GM12872 (cell line): Measurements from ENCODE around the gene DNAJC28.

Experiments used
- TF ChIP-seq, protein P1 (sequence below): IDR thresholded peaks from 3 replicates; pipeline ENCODE4 v1.5.1; 2011; ENCODE audit warnings: low read depth, mild to moderate bottlenecking, low read length, moderate library complexity; ENCODE audit not compliant: insufficient read depth

DNAJC28 gene

DNA sequence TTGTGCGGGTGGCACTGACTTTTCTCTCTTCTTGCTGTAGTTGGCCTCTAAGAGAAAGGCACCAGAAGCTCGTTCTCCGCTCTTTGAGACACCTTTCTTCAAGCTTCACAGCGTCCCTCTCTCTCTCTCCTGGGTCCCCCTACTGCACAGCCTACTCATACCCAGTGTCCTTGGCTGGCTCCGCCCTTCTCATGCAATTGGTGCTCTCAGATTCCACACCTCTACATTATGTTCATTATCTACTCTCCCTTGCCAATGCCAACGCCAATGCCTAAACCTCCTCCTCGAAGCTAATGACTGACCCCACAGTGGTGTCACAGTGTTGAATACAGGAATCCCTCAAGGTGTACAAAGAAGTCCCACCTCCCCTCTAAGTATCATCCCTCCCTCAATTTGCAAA lies 4.8 kb upstream of the DNAJC28 start:
- TF ChIP-seq, protein P1, sequence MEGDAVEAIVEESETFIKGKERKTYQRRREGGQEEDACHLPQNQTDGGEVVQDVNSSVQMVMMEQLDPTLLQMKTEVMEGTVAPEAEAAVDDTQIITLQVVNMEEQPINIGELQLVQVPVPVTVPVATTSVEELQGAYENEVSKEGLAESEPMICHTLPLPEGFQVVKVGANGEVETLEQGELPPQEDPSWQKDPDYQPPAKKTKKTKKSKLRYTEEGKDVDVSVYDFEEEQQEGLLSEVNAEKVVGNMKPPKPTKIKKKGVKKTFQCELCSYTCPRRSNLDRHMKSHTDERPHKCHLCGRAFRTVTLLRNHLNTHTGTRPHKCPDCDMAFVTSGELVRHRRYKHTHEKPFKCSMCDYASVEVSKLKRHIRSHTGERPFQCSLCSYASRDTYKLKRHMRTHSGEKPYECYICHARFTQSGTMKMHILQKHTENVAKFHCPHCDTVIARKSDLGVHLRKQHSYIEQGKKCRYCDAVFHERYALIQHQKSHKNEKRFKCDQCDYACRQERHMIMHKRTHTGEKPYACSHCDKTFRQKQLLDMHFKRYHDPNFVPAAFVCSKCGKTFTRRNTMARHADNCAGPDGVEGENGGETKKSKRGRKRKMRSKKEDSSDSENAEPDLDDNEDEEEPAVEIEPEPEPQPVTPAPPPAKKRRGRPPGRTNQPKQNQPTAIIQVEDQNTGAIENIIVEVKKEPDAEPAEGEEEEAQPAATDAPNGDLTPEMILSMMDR = no peak

- TF ChIP-seq, protein P1 = no peak
Observed at GRCh38 chr21:33495743-33496142, 4.2 kb upstream of the DNAJC28 start.

DNA sequence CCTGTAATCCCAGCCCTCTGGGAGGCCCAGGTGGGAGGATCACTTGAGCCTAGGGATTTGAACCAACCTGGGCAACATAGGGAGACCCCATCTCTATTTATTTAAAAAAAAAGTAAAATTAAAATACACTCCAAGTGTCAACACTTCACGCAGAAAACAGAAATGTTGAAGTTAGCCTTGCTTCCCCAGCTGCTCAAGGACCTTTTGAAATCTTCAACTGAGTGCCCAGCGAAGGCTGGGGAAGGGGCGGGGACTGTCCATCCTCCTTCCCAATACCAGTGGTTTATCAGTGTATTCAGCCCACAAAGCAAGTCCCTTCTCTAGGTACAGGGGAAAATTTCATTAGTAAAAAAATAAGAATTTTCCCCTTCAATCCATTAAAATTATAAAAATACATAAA lies 2.2 kb upstream of the DNAJC28 start:
- TF ChIP-seq, protein P1 = no peak

DNA sequence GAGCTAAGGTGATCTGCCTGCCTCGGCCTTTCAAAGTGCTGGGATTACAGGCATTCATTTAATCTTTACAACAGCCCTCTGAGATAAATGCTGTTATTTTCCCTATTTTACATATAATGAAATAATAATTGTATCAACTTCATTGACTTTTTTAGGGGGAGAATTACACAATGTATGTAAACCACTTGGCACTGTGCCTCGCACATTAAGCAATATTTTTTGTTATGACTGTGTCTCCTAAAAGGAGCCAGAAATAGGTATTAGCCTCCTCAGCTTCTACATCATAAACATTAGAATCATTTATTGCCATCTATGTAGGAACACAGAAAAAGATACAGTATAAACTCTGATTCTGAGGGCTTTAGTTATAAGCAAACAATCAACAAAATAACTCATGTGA lies 1.1 kb upstream of the DNAJC28 start:
- TF ChIP-seq, protein P1 = no peak

DNA sequence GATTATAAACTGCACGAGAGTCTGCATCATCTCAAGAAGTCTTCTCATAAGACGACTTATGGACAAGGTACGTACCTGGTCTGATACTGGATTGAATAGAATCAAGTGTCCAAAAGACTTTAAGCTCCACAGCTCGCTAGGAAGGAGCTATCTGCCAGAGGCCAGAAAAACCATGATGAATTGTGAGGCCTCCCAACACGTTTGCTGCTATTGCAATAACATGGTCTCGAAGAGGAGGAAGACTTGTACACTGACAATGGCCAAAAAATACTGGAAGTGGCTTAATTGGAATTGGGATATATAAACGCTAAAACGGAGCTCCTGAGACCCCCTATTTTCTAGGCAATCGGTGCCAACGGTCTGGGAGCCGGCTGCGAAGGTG lies 534 bp downstream of the DNAJC28 start:
- TF ChIP-seq, protein P1 = no peak

DNA sequence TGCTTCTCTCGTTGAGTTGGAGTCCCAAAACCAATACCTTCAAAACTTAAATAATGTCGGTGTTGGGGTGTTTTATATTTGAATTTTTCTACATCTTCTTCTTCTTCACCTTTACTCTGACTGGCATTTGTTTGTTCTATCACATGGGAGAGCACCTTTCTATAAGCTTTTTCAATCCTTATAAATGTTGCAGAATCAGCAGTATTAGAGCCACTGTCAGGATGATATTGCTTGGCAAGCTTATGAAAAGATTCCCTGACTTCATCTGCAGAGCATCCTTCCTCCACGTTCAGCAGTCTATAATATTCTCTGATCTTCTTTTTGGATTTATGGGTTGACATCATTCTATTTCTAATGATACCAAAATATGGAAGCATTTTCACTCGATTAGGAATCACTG lies 2.6 kb downstream of the DNAJC28 start:
- TF ChIP-seq, protein P1 = no peak

DNA sequence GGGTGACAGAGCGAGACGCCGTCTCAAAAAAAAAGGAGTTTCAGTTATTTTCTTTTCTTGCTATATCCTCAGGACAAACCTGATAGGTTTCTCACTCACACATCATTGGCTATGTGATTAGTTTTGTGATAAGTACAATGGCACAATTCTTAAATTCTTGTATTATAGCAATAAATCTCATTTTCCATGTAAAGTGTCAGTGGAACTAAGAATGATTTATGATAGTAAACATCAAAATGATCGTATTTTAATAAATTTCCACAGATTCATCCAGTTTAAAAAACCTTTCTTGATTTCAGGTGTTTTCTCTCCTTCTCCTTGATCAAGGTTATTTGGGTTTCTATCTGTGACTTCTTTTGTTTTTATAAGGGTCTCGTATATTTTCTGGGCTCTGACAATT lies 3.5 kb downstream of the DNAJC28 start:
- TF ChIP-seq, protein P1 = no peak
